ENCODE results near the gene PCSK6.

PCSK6 gene

DNA sequence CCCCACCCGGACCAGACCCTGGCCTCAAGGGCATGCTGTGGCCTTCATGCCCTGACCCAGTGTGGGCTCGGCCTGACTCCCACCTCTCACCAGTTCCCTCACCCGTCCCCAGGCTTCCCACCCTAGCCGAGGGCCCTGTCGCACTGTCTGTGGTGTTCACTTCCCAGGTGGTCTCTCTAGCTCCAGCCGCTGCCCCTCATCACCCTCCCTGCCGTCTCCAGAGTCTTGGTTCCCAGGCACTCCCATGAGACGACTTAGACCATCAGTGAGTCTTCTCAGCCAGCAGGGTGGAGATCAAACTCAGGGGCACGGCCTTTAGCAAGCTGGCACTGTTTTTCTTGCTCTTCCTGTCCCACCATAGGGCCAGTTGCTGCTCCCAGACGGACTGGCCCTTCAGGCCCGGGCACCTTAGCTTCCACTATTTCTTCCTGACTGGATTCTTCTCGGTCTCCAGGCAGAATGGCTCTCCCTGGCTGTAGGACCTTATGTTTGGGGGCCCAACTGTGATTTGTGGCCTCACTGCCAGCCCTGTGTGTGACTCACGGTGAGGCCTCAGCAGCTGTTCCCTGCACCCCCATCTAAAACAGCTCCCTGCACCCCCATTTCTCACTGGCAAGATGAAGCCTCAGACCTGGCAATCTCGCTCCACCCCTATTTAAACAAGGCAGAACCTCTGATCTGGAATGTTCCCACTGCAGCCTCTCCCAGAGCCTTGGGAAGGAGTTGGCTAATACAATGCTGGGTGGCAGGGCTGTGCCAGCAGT lies 9.4 kb upstream of the PCSK6 start:
- DNase-seq = no peak

DNA sequence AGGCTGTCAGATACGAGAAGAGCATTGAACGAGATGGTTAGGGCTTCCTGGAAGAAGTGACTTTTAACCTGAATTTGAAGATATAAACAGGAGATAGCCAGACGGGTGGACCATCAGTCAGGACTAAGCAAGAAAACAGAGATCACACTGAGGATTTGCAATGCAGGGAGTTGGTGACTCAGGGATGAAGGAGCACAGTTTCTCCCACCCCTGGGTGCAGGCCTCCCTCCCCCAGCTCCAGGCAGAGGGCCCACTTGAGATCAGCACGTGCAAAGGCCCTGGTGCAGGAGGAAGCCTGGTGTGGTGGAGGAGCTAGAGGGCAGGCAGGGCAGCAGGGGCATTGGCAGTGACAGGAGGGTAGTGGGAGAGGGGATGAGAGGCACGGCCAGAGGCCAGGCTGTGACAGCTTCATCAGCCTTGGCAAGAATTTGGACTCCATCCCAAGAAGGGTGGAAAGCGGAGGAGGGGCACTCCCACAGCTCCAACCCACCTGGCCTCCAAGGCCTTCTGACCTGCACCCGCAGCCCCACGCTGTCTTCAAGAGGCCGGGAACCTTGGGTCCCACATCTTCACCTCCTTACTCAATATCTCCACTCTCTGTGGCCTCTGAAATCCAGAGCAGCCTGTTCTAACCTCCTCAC lies 8.7 kb upstream of the PCSK6 start:
- DNase-seq = no peak

DNA sequence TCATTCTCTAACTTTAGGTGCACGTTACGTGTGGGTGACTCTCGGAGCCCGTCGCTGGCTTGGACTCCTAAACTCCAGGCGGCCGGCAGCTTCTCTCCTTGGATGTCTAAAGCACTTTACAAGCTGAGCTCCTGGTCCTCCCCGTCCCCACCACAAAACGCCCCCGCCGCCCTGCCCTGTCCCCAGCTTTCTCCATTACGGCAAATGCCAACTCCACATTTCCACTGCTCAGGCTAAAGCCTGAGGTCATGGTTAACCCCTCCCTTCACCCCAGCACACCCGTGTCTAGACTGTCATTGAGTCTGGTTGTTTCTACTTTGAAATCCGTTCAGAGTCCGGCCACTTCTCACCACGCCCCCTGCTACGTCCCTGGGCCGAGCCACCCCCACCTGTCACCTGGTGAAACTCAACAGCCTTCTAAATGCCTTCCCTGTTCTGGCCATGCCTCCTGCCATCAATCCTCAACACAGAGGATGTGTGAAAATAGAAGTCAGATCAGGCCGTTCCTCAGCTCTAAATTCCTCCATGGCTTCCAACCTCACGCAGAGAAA lies 8.1 kb upstream of the PCSK6 start:
- DNase-seq = no peak

DNA sequence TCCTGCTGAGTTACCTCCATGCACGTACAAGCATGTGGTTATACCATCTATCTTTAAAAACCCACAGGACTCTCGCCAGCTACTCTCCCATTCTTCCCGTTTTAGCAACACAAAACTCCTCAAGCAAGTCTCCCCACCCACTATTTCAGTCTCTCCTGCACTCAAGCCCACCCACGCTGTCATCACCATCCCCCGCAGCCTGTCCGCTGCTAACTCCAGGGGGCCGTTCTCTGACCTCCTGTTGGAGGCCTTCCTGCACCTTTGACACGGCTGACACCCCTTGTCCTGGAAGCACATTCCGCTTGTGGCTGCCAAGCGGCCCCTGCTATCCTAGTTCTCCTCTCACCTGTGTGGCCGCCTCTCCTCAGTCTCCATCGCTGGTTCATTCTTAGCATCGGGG lies 7.5 kb upstream of the PCSK6 start:
- DNase-seq = no peak

DNA sequence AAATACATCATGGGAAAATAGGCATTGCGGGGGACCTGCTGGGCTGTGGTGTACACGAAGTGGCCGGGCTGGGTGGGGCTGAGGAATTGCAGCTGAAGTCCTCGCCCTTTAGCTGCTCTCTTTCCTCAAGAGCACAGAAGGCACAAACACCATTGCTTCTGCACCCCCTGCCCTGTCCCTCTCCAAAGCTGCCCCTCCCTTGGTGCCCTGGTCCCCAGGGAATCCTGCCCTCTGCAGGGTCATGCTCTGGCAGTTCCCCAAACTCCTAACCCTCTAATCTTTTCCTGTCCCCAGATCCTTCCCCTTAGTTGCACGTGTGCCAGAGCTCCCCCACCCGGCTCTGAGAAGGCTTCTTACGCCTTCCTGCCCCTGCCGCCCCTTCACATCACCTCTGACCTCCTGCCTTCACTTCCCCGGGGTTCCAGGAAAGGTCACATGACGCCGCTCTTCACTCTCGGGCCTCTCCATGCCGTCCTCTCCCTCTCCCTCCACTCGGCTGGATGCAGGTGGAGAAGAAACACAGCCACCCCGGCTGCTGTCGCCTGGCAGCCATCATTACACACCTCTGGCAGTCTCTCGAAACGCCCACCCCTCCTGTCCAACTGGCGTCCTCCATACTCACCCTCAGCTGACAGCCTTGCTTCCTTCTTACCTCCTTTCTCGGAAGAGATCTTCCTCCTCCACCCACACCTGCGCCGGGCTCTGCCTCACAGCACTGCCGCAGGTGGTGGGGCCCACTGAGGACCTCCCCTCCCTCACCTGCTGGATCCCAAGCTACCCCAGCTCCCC lies 6.9 kb upstream of the PCSK6 start:
- no peak for DNase-seq

DNA sequence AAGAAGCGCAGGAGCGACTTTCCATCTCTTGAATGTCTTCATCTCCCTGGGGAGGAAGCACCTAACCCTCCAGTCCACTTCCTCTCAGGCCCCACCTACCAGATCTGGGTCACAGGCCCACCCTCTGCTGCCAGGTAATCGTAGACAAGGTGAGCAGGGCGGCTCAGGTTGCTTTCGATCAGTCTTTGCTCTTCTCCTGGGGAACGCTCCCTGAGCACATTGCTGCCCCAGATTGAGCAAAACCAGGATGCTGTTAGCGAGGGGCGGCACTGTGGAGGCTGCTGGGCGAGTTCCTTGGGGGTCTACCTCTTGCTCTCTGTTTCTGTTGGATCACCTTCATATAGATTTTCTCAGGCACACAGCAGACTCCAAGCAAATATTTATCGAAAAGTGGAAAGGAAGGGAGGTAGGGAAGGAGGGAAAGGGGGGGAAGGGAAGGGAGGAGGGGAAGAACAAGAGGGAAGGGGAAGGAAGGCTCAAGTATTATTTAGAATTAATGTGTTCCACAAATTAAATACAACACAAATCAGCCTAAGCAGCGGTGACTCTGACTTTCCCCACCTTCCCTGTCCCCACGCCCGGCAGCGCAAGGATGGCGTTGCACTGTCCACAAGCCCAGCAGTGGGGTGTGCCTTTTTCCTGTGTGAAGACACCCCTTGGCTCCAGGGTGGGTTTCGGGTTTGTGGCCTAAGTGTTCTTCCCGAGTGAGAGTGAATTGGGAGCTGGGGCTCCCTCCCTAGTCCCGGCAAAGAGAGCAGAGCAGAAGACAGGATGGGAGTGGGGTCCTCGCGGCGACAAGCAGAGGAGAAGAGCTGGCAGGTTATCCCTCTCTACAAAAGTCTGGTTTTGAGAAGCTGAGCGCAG lies 6.1 kb upstream of the PCSK6 start:
- no peak for DNase-seq

DNA sequence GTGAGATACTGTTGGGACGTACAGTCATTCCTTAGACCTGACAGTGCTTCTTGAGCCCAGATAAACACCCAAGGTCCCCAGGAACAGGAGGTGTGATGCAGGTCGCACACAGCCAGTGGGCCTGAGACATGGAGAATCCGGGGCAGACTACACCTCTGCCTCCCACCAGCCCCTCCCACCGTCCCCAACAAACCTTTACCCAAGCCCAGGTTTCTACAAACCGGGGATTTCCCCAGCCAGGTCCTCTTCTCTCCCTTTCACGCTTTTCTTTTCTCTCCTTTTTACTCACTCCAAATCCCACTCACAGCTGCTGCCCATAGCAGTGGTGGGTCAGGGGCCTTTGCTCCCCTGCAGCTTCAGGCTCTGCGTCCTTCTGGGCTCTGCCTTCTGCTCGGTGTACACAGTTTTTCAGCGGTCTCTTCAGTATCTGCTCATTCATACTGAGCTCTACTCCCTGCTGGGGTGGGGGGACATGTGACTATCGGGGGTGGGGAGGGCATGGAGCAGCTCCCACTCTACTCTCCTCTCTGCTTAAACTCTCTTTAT lies 4.8 kb upstream of the PCSK6 start:
- DNase-seq = no peak

DNA sequence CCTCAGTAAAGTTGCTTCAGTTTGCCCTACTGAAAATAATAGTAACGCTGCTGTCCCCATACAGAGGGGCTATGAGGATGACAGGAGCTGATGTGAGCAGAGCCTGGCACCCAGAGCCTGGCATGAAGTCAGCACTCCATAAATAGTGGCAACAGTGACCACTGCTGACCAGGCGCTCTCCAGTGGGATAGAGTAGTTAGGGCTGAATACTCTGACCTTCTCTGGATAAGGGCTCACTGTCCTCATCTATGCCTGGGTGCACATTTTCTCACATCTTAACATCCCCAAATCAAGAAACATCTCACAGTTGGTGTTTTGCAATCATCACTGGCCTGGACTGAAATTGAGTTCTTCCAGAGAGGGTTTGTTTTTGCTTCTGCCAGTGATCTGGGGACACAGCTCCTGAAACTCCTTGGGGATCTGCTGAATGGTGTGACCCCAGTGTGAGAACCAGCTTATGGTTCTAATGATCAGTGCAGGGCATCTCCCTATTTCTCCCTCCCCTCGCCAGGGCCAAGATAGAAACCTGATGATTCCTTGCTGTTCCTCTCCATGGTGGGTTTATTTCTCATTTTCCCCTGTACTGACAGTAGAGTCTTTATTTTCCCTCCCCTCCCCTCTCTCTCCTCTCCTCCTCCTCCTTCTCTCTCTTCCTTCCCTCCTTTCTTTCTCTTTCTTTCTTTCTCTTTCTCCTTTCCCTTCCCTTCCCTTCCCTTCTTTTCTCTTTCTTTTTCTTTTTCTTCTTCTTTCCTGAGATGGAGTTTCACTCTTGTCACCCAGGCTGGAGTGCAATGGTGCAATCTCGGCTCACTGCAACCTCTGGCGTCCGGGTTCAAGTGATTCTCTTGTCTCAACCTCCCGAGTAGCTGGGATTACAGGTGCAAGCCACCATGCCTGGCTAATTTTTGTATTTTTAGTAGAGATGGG lies 3.5 kb upstream of the PCSK6 start:
- no peak for DNase-seq

DNA sequence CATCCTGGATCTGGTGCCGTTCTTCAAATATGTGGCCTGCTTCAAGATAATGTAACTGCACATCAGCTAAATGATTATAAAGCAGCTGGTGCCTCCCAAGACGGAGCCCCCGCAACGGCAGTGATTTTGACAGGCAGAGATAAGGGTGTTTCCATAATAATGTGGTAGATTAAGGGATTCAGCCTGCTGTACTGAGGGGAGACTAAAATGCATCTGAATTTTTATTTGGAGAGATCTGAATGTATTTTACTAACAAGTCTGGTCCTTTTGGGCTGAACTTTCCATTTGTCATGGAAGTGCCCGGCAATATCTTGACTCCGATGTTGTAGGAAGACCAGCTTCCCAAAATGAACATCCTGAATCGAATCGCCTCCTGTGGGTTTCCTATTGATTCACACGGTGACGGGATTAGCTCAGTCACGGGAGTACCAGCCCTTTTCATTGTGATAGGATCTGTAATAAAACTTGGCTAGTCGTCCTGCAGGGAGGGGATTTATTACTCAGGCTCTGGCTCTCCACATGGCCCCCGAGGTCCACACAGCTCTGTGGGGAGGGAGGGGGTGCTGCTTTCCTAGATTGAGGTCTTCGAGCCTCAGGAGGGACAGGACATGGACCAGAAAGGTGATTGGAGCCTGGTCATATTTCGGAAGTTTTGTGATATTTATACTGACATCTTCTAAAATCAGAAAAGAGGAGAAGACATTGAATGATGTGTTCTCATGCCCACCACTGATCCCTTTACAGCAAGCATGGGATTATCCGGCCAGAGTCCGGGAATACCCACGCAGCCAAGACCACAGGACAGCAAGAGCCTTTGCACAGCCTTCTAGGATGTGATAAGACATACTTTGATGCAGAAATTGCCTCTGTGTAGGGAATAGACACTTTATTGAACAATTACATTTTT lies 2.5 kb upstream of the PCSK6 start:
- DNase-seq = no peak

DNA sequence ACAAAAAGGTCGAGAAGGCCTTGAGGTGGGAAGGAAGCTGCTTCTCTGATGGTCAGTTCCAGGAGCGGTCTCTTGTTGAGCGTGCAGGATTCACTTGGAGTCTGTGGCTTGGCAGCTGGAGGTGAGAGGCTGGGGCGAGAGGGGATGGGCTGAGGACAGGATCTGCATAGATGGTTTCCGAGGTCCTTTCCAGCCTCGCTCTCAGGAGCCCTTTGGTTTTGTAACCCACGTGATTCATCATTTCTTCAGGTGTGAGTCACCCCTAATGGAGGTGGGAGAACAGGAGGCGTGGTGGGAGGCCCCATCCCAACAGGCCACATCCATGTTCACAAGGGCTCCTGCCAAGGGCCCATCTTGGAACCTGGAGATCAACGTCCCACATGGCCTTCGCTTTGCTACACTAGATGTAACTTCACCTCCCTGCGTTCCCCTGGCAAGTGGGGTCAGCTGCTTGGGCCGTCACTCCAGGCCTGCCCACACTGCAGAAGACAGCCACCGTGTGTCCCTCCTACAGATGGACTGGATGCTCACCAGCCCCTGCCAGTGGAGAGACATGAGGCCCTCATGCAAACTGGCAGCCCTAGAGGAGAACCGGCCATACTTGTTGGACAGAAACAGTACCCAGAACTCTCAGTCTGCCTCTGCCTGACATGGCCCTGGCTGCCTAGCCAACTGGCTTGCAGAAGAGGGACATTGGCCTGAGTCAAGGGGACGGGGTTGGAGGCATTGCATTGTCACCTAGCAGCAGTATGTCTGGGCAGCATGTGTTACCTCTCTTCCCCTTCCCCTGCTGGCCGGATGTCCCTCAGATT lies 1.6 kb upstream of the PCSK6 start:
- no peak for DNase-seq

DNA sequence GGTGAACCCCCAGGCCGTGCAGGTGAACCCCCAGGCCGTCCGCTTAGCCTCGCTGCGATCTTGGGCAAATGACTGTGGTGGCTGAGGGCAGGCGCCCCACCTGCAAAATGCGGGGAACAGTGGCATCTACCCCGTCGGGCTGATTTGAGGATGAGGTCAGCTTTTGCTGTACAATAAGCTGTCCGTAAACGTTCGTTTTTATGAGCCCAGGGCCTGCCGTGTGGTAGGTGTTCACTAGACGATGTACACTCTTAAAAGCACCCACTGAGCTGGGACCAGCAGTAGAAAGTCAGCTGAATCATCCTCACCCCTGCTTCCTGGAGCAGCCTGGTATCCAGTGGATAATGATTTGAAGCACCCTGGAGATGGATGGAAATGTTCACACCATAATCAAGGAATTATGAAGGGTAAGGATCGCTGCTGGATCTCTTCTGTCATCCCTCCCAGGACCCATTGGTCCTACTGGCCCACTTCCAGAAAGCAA lies 943 bp upstream of the PCSK6 start:
- no peak for DNase-seq

DNA sequence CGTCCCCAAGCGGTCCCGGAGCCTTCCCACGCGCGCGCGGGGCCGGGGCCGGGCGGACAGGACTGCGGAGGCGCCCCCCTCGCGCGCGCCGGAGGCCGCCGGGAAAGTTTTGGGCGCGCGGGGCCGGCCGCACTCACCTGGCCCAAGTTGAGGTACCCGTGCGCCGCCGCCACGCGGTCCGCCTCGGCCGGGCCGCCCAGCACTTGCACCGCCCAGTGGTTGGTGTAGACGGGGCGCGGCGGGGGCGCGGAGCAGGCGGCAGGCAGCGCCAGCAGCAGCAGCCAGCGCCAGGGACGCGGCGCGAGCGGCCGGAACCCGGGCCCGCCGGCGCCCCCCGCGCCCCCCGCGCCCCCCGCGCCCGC lies 289 bp downstream of the PCSK6 start:
- DNase-seq = no peak

DNA sequence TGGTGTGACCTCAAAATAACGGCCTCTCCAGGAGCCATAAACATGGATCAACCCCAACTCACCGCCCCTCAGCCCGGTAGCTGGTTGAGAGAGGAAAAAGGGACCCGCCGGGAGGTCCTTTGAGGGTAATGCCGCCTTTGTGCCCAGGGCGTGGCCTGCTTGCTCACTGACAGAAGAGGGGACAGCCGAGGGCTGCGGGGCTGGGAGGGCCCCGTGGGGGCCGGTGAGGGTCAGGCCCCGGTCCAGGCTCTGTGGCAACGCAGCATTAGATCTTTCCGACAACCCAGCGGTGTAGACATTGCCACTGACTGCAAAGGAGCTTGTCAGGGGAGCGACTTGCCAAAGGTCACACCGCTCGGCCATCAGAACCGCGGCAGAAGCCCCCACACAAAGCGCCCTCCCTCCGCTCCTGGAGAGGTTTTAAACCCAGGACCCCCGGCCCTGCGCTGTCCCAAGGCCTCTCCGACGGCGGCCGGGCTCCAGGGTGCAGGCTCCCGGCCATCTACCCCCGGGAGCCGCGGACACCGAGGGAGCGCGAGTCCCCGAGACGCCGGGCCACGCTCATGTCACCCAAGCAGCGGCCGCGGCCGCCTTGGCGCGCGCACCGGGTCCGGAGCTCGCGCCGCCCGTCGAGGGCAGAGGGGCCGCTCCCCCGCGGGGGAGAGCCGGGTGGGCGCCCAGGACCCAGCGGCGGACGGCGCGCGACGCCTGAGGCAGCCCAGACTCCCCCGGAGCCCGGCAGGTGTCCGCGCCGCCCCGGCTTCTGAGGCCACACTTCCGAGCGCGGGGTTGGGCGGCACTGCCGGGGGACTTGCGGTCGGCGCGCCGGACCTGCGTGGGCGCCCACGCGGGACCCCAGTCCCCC lies 975 bp downstream of the PCSK6 start:
- no peak for DNase-seq

DNA sequence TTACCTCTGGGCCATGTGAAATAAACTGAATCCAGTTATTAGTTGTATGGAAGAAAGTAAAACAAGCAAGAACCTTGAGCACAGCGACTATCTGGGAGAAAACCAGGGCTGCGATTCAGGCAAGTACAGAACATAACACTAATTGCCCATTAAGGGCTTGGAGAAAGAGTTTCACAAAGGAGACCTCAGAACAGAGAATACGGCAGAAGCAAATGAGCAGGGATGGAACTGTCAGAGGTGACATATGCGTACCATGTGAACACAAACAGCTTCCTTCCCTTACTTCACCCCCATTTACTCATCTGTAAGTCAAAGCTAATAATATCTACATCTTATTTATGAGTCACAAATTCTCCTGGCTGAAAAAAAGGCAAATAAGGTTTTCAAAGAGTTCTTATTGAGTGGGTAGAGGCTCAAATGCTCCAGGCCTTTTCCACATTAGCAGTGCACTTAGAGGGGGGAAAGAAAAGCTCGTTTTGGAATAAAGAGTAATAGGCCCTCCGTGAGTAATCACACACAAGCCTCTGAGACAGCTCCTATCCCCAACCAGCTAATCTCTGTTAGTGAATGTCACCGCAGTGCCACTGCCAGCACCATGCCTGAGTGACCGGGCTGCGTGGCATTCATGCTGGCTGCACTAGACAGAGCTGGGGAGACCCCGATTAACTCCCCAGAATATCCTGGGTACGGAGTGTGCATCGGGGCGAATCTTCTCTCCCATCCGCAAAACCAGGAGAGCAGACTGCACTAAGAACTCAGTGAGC lies 2.6 kb downstream of the PCSK6 start:
- no peak for DNase-seq

DNA sequence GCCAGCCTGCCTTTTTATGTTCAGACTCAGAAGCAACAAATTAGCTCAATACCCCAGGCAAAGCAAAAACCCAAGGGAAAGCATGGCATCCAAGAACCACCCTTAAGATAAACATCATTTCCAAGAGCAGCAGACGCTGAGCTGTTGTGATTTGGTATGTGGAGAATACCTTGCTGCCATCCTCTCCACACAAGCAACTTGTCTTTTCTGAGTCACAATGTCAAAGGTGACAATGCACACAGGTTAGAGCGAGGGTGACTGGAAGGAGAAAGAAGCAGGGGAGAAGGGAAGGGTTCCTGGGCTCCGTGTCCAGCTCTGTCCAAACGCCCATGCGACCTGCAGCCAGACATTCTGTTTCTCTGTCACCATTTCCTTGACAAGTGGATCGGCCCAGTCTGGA lies 6.0 kb downstream of the PCSK6 start:
- no peak for DNase-seq

DNA sequence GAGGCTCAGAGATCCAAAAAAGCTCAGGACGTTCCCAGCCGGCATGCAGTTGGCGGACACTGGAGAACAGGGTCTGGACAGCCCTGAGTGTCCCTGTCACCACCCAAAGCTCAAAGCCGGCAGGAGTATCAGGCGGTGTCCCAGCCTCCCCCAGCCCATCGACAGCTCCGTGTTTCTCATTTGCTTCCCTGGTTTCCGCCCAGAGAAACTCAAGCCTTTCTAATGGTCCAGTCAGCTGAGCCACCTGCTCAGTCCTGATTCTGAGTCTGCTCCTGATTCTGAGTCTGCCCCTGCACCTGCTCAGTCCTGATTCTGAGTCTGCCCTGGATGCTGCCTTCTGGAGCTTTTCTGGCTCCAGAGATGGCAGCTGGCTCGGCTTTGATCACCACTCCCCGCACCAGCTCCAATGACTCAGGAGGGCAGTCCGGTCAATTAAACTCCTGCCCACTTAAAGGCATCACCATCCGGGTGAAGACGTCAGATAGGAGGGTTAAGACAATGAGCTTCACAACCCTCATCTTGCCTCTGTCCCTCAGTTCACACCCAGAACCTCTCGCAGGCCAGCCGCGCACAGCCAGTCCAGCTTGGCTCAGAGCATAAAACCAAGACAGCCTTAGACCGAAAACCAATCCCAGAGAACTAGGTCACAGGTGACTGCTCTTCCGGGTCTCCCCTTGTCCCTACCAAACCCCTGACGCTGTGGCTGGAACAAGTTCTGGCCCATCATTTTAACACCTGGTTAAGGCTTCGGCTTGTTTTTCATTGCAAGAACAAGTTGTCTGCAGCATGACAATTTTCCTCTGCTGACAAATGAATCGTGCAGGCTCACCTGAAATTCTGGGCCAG lies 6.8 kb downstream of the PCSK6 start:
- no peak for DNase-seq
